Caco-2 (cell line): ENCODE data around the gene C1QC. TPM values are rescaled to one million over a fixed set of nuclear protein-coding genes. Genes with fewer than 3 reads are reported as not detected.

Source experiments
- BruUV-seq: library from RNA; stranded (reverse); fragments of 400-500 nt; replicated peaks from 2 replicates; lab custom pipeline; 2021; lab: Mats Ljungman, UMichigan
- CTCF ChIA-PET: fragments of 300-600 bp; sonication (Branson Sonifier 250); formaldehyde crosslinking; loops from one replicate; lab custom pipeline; 2022; ENCODE audit warnings: antibody characterized with exemption; lab: Charles Lee
- POLR2A ChIA-PET: fragments of 300-600 bp; sonication (Branson Sonifier 250); formaldehyde crosslinking; loops from one replicate; lab custom pipeline; 2022; ENCODE audit warnings: antibody characterized with exemption; lab: Charles Lee
- DNase-seq, 2 experiments: peaks; one replicate each; pipeline versions ENCODE4 v3.0.0 to v3.0.0-alpha.2; 2020 to 2022
- H3K27me3 ChIP-seq: replicated peaks from 2 replicates; pipeline ENCODE4 v1.6.0; 2011; ENCODE audit warnings: low read length; ENCODE audit not compliant: control insufficient read depth, insufficient read depth
- H3K36me3 ChIP-seq: 2 replicates; pipeline ENCODE4 v1.5.1; 2011; ENCODE audit warnings: low read length; ENCODE audit not compliant: control insufficient read depth, insufficient read depth
- H3K4me1 ChIP-seq: fragments of 250-450 bp; sonication (Bioruptor Pico); 2 replicates; pipeline ENCODE4 v1.5.1; 2020; ENCODE audit warnings: mild to moderate bottlenecking
- H3K4me3 ChIP-seq: 2 replicates; pipeline ENCODE4 v1.5.1; 2011; ENCODE audit warnings: low read depth, mild to moderate bottlenecking, control low read depth, low read length
- H3K9me3 ChIP-seq: fragments of 250-450 bp; sonication (Bioruptor Pico); 2 replicates; pipeline ENCODE4 v1.5.1; 2020; ENCODE audit warnings: mild to moderate bottlenecking, moderate library complexity
- H3K27ac Mint-ChIP-seq: one replicate; pipeline ENCODE4 v1.8.0; 2022; ENCODE audit warnings: mixed read lengths; ENCODE audit not compliant: unreplicated experiment
- H3K27me3 Mint-ChIP-seq: one replicate; pipeline ENCODE4 v1.8.0; 2022; ENCODE audit warnings: mixed read lengths; ENCODE audit not compliant: insufficient read depth, unreplicated experiment
- H3K36me3 Mint-ChIP-seq: one replicate; pipeline ENCODE4 v1.8.0; 2022; ENCODE audit warnings: mild to moderate bottlenecking, mixed read lengths; ENCODE audit not compliant: insufficient read depth, unreplicated experiment
- H3K4me1 Mint-ChIP-seq: one replicate; pipeline ENCODE4 v1.8.0; 2022; ENCODE audit warnings: low read depth, mixed read lengths; ENCODE audit not compliant: unreplicated experiment
- H3K4me3 Mint-ChIP-seq: one replicate; pipeline ENCODE4 v1.8.0; 2022; ENCODE audit warnings: mild to moderate bottlenecking, moderate library complexity, mixed read lengths; ENCODE audit not compliant: unreplicated experiment
- H3K9me3 Mint-ChIP-seq: one replicate; pipeline ENCODE4 v1.8.0; 2022; ENCODE audit warnings: mixed read lengths; ENCODE audit not compliant: unreplicated experiment
- intact Hi-C: fragments of 100-400 bp; cut with micrococcal nuclease; formaldehyde crosslinking; loops from one replicate; pipeline ENCODE4 v1.10.0; 2022; ENCODE audit not compliant: unreplicated experiment
- total RNA-seq: library from RNA; stranded (reverse); gene quantifications from 2 replicates; pipeline ENCODE4 v1.2.3, GENCODE V29; 2022
- TF ChIP-seq, protein P1 (sequence below), 2 experiments: fragments of 200-600 bp in 1 of 2; IDR thresholded peaks; 1 replicate in 1 of 2; 2 replicates in 1 of 2; pipeline versions ENCODE4 v1.5.1 to v1.8.0; 2011 to 2022; ENCODE audit warnings: antibody characterized with exemption in 1 of 2, control low read depth in 1 of 2, inconsistent platforms in 1 of 2, low read depth in 1 of 2, low read length in 1 of 2, mild to moderate bottlenecking in 1 of 2, moderate library complexity in 1 of 2; ENCODE audit not compliant: insufficient read depth in 1 of 2, severe bottlenecking in 1 of 2, unreplicated experiment in 1 of 2

Gene C1QC
- total RNA-seq, 1 experiment from 2014 or later = not detected

DNA sequence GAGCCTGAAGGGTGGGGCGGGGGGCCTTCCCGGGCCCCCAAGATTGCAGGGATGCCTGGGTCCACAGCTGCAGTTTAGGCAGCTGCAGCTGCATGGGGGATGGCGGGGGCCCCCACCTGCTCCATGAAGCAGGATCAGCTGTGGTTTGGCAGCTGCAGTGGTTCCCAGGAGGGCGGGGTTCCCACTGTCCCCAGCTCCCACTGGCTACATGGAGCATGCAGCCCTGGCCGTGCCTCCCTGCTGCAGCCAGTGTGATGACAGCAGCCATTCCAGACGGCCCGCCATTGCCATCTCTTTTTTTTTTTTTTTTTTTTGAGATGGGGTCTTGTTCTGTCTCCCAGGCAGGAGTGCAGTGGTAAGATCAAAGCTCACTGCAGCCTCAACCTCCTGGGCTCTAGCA, 8.0 kb upstream of the C1QC start:
- DNase-seq = no peak
- Mint-ChIP-seq H3K9me3 (no peaks in the 10 kb centered on the region), H3K4me3 (no peak overlapping the region), H3K27me3 (no peaks in the 10 kb centered on the region), H3K27ac (no peak overlapping the region), H3K36me3 (no peaks in the 10 kb centered on the region), H3K4me1 (no peaks in the 10 kb centered on the region)
- Histone ChIP-seq H3K9me3 (no peaks in the 10 kb centered on the region), H3K4me1 (no peaks in the 10 kb centered on the region), H3K27me3 (no peaks in the 10 kb centered on the region), H3K4me3 (no peak overlapping the region), H3K36me3 (no peaks in the 10 kb centered on the region)
- POLR2A ChIA-PET = no interaction called here
- TF ChIP-seq, protein P1, sequence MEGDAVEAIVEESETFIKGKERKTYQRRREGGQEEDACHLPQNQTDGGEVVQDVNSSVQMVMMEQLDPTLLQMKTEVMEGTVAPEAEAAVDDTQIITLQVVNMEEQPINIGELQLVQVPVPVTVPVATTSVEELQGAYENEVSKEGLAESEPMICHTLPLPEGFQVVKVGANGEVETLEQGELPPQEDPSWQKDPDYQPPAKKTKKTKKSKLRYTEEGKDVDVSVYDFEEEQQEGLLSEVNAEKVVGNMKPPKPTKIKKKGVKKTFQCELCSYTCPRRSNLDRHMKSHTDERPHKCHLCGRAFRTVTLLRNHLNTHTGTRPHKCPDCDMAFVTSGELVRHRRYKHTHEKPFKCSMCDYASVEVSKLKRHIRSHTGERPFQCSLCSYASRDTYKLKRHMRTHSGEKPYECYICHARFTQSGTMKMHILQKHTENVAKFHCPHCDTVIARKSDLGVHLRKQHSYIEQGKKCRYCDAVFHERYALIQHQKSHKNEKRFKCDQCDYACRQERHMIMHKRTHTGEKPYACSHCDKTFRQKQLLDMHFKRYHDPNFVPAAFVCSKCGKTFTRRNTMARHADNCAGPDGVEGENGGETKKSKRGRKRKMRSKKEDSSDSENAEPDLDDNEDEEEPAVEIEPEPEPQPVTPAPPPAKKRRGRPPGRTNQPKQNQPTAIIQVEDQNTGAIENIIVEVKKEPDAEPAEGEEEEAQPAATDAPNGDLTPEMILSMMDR (IDR thresholded peaks at IDR 0.05; ENCODE audit: insufficient read depth in 1 of 2, low read depth in 1 of 2, low read length in 1 of 2, severe bottlenecking in 1 of 2, unreplicated experiment in 1 of 2) = no peak
- BruUV-seq = no TSS peak
- CTCF ChIA-PET = no interaction called here
- intact Hi-C loops = no loop called here

DNA sequence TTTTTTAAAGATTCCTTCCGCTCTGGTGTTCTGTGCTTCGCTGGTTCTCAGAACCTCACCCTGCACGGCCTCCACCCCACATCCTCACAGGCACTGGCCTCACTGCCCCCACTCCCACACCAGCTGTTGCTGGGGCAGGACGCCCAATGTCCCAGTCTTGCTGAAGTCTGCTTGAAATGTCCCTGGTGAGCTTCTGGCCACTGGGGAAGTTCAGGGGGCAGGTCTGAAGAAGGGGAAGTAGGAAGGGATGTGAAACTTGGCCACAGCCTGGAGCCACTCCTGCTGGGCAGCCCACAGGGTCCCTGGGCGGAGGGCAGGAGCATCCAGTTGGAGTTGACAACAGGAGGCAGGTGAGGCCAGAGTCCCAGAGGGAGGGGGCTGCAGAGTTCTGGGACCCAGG, 7.1 kb upstream of the C1QC start, which contains the start of gene C1QA:
Gene C1QA (plus strand): TSS at position 276 of the 400 bp plus-strand sequence. CDS start 989 bp downstream, outside the sequence.
- no peaks in the 10 kb centered on the region for H3K36me3 Mint-ChIP-seq
- POLR2A ChIA-PET = no interaction called here

DNA sequence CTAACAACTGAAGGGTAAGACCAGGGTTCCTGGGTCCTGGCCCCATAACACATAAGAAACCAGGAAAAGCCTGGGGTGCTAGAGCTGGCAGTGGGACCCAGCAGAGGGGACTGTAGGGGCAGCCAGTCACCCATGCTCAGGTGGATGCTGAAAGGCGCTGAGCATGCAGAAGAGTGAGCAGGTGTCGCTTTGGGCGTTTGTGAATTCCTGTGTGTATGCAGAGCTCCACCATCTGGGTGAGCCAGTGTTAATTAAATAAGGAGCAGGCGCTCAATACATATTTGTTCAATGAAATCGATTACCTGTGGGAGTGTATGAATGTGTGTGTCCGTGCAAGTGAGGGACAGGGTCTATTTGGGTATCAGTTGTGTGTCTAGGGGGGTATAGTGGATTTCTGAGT, 6.5 kb upstream of the C1QC start:
- Mint-ChIP-seq H3K4me3 (no peak overlapping the region), H3K4me1 (no peaks in the 10 kb centered on the region), H3K27ac (no peak overlapping the region), H3K27me3 (no peaks in the 10 kb centered on the region), H3K36me3 (no peaks in the 10 kb centered on the region), H3K9me3 (no peaks in the 10 kb centered on the region)
- no peaks in the 10 kb centered on the region for H3K4me1 ChIP-seq
- TF ChIP-seq, protein P1 (IDR thresholded peaks at IDR 0.05; ENCODE audit: insufficient read depth in 1 of 2, low read depth in 1 of 2, low read length in 1 of 2, severe bottlenecking in 1 of 2, unreplicated experiment in 1 of 2) = no peak
- POLR2A ChIA-PET = no interaction called here
- no peaks in the 10 kb centered on the region for H3K9me3 ChIP-seq
- no peak for DNase-seq
- BruUV-seq = no TSS peak
- H3K36me3 ChIP-seq = no peaks in the 10 kb centered on the region
- H3K4me3 ChIP-seq = no peak overlapping the region
- intact Hi-C loops = no loop called here
- no peaks in the 10 kb centered on the region for H3K27me3 ChIP-seq
- CTCF ChIA-PET = no interaction called here

More for the DNA sequence above, 7.1 kb upstream of the C1QC start, which contains the start of gene C1QA:
- BruUV-seq = no TSS peak
- no peaks in the 10 kb centered on the region for H3K4me1 Mint-ChIP-seq
- no peaks in the 10 kb centered on the region for H3K27me3 ChIP-seq
- no peak within 1 kb of the TSS for H3K4me3 Mint-ChIP-seq
- CTCF ChIA-PET = no interaction called here
- H3K27me3 Mint-ChIP-seq = no peaks in the 10 kb centered on the region
- H3K9me3 ChIP-seq = no peaks in the 10 kb centered on the region
- H3K36me3 ChIP-seq = no peaks in the 10 kb centered on the region
- no peak for DNase-seq
- H3K27ac Mint-ChIP-seq = no peak within 1 kb of the TSS
- H3K4me3 ChIP-seq = no peak within 1 kb of the TSS
- TF ChIP-seq, protein P1 (IDR thresholded peaks at IDR 0.05; ENCODE audit: insufficient read depth in 1 of 2, low read depth in 1 of 2, low read length in 1 of 2, severe bottlenecking in 1 of 2, unreplicated experiment in 1 of 2) = no peak
- intact Hi-C loops = no loop called here
- no peaks in the 10 kb centered on the region for H3K9me3 Mint-ChIP-seq
- no peaks in the 10 kb centered on the region for H3K4me1 ChIP-seq
